Breast epithelium (tissue), 4 donors: ENCODE results near the gene TGFBRAP1. TPM values are rescaled to one million over a fixed set of nuclear protein-coding genes. Genes with fewer than 3 reads are reported as not detected.
A peak's percentile ranks its signal among the peaks of the same experiment; 100 is the strongest.
"Not testable (repeated sequence)": the region's sequence is repeated elsewhere in the genome, so short reads cannot be mapped to it uniquely, and the experiment has no call there.

Source experiments
- DNase-seq, 2 donors: peaks; one replicate each; pipeline ENCODE4 v3.0.0-alpha.2; 2019; ENCODE audit warnings: low spot score in 2 of 2
- H3K27ac ChIP-seq, 2 donors: fragments of 200-600 bp; sonication (generic) in 1 of 2; one replicate each; pipeline ENCODE4 v1.5.1; 2016 to 2019; ENCODE audit warnings: mild to moderate bottlenecking in 1 of 2
- H3K27me3 ChIP-seq, 2 donors: fragments of 200-600 bp; sonication (generic) in 1 of 2; one replicate each; pipeline versions ENCODE4 v1.5.1 to v1.6.0; 2017 to 2019; ENCODE audit warnings: control low read depth in 1 of 2, mild to moderate bottlenecking in 1 of 2
- H3K36me3 ChIP-seq: fragments of 200-600 bp; one replicate; pipeline ENCODE4 v1.5.1; 2019
- H3K4me1 ChIP-seq, 2 donors: fragments of 200-600 bp; sonication (generic); one replicate each; pipeline ENCODE4 v1.5.1; 2016 to 2019; ENCODE audit warnings: control low read depth in 1 of 2
- H3K4me3 ChIP-seq, 3 donors: fragments of 200-600 bp; sonication (generic); 1 replicate in 2 of 3; 2 replicates in 1 of 3; pipeline ENCODE4 v1.5.1; 2016 to 2019; ENCODE audit warnings: mild to moderate bottlenecking in 3 of 3, moderate library complexity in 2 of 3
- H3K9me3 ChIP-seq, 2 donors: fragments of 200-600 bp; sonication (generic) in 1 of 2; one replicate each; pipeline ENCODE4 v1.5.1; 2016 to 2019; ENCODE audit warnings: control low read depth in 1 of 2
- CTCF ChIP-seq, 3 donors: fragments of 450-650 bp; IDR thresholded peaks; one replicate each; pipeline ENCODE4 v1.5.1; 2016 to 2017; ENCODE audit warnings: antibody characterized with exemption in 3 of 3, mild to moderate bottlenecking in 3 of 3, moderate library complexity in 3 of 3
- POLR2A ChIP-seq: fragments of 450-650 bp; IDR thresholded peaks from one replicate; pipeline ENCODE4 v1.6.1; 2016; ENCODE audit warnings: antibody characterized with exemption, mild to moderate bottlenecking, moderate library complexity
- POLR2AphosphoS5 ChIP-seq, 3 donors: sonication (generic); formaldehyde crosslinking; IDR thresholded peaks; one replicate each; pipeline ENCODE4 v1.6.1; 2017; ENCODE audit warnings: antibody characterized with exemption in 3 of 3
- intact Hi-C: fragments of 100-400 bp; cut with DNase I; formaldehyde crosslinking; loops from one replicate; pipeline ENCODE4 v1.15.1; 2023; ENCODE audit warnings: low total_unique reads
- total RNA-seq, 3 donors: library from RNA; depleted of rRNA; stranded (reverse); fragments of >200 nt; gene quantifications; one replicate each; pipeline ENCODE4 v1.1.0, GENCODE V29; 2016

The TGFBRAP1 gene
- total RNA-seq, 3 donors from 2014 or later, result 24.6 to 29.8 (median 28.5) TPM

- no peak for DNase-seq
- TF ChIP-seq CTCF (IDR thresholded peaks at IDR 0.05) (no peak), POLR2AphosphoS5 (IDR thresholded peaks at IDR 0.05) (no peak), POLR2A (no peak)
- no peak overlapping the region for H3K4me3 ChIP-seq
- no peaks in the 10 kb centered on the region for H3K4me1 ChIP-seq
- H3K27ac ChIP-seq, result no peak overlapping the region
- intact Hi-C loops, result no loop called here
- H3K27me3 ChIP-seq, result no peaks in the 10 kb centered on the region
- H3K36me3 ChIP-seq, result no peaks in the 10 kb centered on the region
- H3K9me3 ChIP-seq, result no peaks in the 10 kb centered on the region
Observed at GRCh38 chr2:105252271-105252670, 77.3 kb downstream of the TGFBRAP1 start.

GRCh38 chr2:105251016-105251648, 78.4 kb downstream of the TGFBRAP1 start:
- DNase-seq, H3K36me3 ChIP-seq, H3K27ac ChIP-seq, H3K4me1 ChIP-seq, H3K27me3 ChIP-seq, intact Hi-C loops, H3K9me3 ChIP-seq: not testable (repeated sequence)
- peak overlapping the region in 1 of 3 donors; percentile 26 for H3K4me3 ChIP-seq

GRCh38 chr2:105249891-105250290, 79.6 kb downstream of the TGFBRAP1 start:
- intact Hi-C loops, result no loop called here
- Histone ChIP-seq H3K27me3 (no peaks in the 10 kb centered on the region), H3K36me3 (no peaks in the 10 kb centered on the region), H3K4me1 (no peaks in the 10 kb centered on the region), H3K9me3 (no peaks in the 10 kb centered on the region), H3K27ac (peak overlapping the region in 1 of 2 donors; percentile 20), H3K4me3 (peak overlapping the region in 1 of 3 donors; percentile 10)
- TF ChIP-seq CTCF (IDR thresholded peaks at IDR 0.05) (no peak), POLR2AphosphoS5 (IDR thresholded peaks at IDR 0.05) (no peak), POLR2A (no peak)
- DNase-seq, result no peak

- intact Hi-C loops, result no loop called here
- DNase-seq, result no peak
Observed at GRCh38 chr2:105249181-105249580, 80.4 kb downstream of the TGFBRAP1 start.

GRCh38 chr2:105248316-105249070, 81.0 kb downstream of the TGFBRAP1 start:
- no peak for DNase-seq
- Histone ChIP-seq H3K36me3 (no peaks in the 10 kb centered on the region), H3K27me3 (no peaks in the 10 kb centered on the region), H3K9me3 (no peaks in the 10 kb centered on the region), H3K4me1 (no peaks in the 10 kb centered on the region), H3K27ac (no peak overlapping the region), H3K4me3 (no peak overlapping the region)
- TF ChIP-seq POLR2A (no peak), CTCF (IDR thresholded peaks at IDR 0.05) (no peak), POLR2AphosphoS5 (IDR thresholded peaks at IDR 0.05) (no peak)
- intact Hi-C loops, result no loop called here

More at GRCh38 chr2:105249181-105249580, 80.4 kb downstream of the TGFBRAP1 start:
- Histone ChIP-seq H3K27ac (no peak overlapping the region), H3K27me3 (no peaks in the 10 kb centered on the region), H3K4me1 (no peaks in the 10 kb centered on the region), H3K36me3 (no peaks in the 10 kb centered on the region), H3K9me3 (no peaks in the 10 kb centered on the region), H3K4me3 (no peak overlapping the region)
- TF ChIP-seq POLR2AphosphoS5 (IDR thresholded peaks at IDR 0.05) (no peak), POLR2A (no peak), CTCF (IDR thresholded peaks at IDR 0.05) (no peak)
